ENCODE results near the gene HSPG2. TPM values are rescaled to one million over a fixed set of nuclear protein-coding genes. Genes with fewer than 3 reads are reported as not detected.
A peak's percentile ranks its signal among the peaks of the same experiment; 100 is the strongest.

The HSPG2 gene
- total and polyA plus RNA-seq, 2 of the 13 experiments (the other 11 are each of a cell fraction or from before 2014, with no cell fraction given), result 9.1 to 13.1 TPM

- BruUV-seq (replicated peaks), result no TSS peak
- no peaks in the 10 kb centered on the region for H3K9me3 ChIP-seq (ENCODE audit: low read length)
- TF ChIP-seq NFAT5 (CRISPR knock-in tag; IDR thresholded peaks at IDR 0.05) (no peak), ZNF766 (CRISPR knock-in tag; IDR thresholded peaks at IDR 0.05; ENCODE audit: borderline replicate concordance) (no peak), ZNF407 (CRISPR knock-in tag; IDR thresholded peaks at IDR 0.05; ENCODE audit: not compliant biosample characterization) (no peak), POLR2AphosphoS2 (IDR thresholded peaks at IDR 0.05; ENCODE audit: low read depth, low read length) (no peak), SNAPC5 (CRISPR knock-in tag; IDR thresholded peaks at IDR 0.05; ENCODE audit: borderline replicate concordance) (no peak), GLI4 (CRISPR knock-in tag; IDR thresholded peaks at IDR 0.05; ENCODE audit: borderline replicate concordance) (no peak), PBX2 (CRISPR knock-in tag; IDR thresholded peaks at IDR 0.05) (no peak)
Measured at GRCh38 chr1:21861602-21862429, 75.3 kb downstream of the HSPG2 start.

More at GRCh38 chr1:21861602-21862429, 75.3 kb downstream of the HSPG2 start:
- H3K9ac ChIP-seq (ENCODE audit: insufficient read depth, low read depth, low read length), result no peak overlapping the region
- H3K36me3 ChIP-seq (replicated peaks in 1 of 2; ENCODE audit: control insufficient read depth in 1 of 2, insufficient read depth in 2 of 2, low read length in 2 of 2), result peaks cover 14 to 48% of the 10 kb centered on the region in 2 experiments; a peak in 3 of 5 replicates
- in situ Hi-C loops (cut with HindIII; ENCODE audit: extremely low pct_ligation_motif_present, low pct_unique_long_range_greater_than_20kb), result no loop called here
- no peak overlapping the region for H3K27ac ChIP-seq (ENCODE audit: extremely low read length, insufficient read depth, low read length)
- no peaks in the 10 kb centered on the region for H4K20me1 ChIP-seq (ENCODE audit: insufficient read depth, low read length)
- WGBS (ENCODE audit: low lambda C conversion rate), result 73% methylated on average over 16 of the region's 19 CpGs
- ChIA-PET POLR2A (interaction anchor here (1.2 kb wide), 1 partner anchor 62 kb away, joined by 4 read pairs; no protein-coding TSS in a partner anchor), CTCF (ENCODE audit: low intra/inter-chr PET ratio, low total read pairs) (no interaction called here)
- peak; percentile 65 for DNase-seq (ENCODE audit: low spot score)
- no peak overlapping the region for H2AFZ ChIP-seq (ENCODE audit: low read length)
- intact Hi-C loops (cut with micrococcal nuclease; ENCODE audit: unreplicated experiment), result no loop called here
- H3K4me3 ChIP-seq (replicated peaks in 1 of 3; ENCODE audit: insufficient read depth in 1 of 3, low read depth in 2 of 3, low read length in 3 of 3), result no peak overlapping the region
- H3K4me1 ChIP-seq (ENCODE audit: insufficient read depth, low read length), result peaks cover 21% of the 10 kb centered on the region
- no peaks in the 10 kb centered on the region for H3K79me2 ChIP-seq (ENCODE audit: insufficient read depth, low read length)
- H3K27me3 ChIP-seq (ENCODE audit: control insufficient read depth in 1 of 2, insufficient read depth in 2 of 2, low read length in 2 of 2), result no peaks in the 10 kb centered on the region
- FAIRE-seq, result peak; percentile 56
- peak; percentile 29; the same call in 2 of the 3 replicates for ATAC-seq
- H3K4me2 ChIP-seq (ENCODE audit: low read depth, low read length), result no peak overlapping the region
